Kidney (tissue), 22 donors: ENCODE measurements around the gene HTRA2. TPM values are rescaled to one million over a fixed set of nuclear protein-coding genes. Genes with fewer than 3 reads are reported as not detected.

Experiments used
- DNase-seq, 5 donors: peaks; one replicate each; pipeline ENCODE4 v3.0.0-alpha.2; 2013 to 2020
- FAIRE-seq: peaks from 2 replicates; lab custom pipeline; 2012; peaks lifted over from hg19 to GRCh38; lab: Jason Lieb, UNC
- H3K27ac ChIP-seq, 2 donors: one replicate each; pipeline ENCODE4 v1.7.0; 2013; ENCODE audit warnings: low read depth in 2 of 2, low read length in 2 of 2, inconsistent platforms in 1 of 2
- H3K27me3 ChIP-seq: one replicate; pipeline ENCODE4 v1.7.1; 2013; ENCODE audit warnings: low read length, inconsistent platforms; ENCODE audit not compliant: control insufficient read depth, insufficient read depth
- H3K36me3 ChIP-seq, 3 donors: one replicate each; pipeline versions ENCODE4 v1.7.0 to v1.7.1; 2013; ENCODE audit warnings: low read length in 3 of 3, control low read depth in 1 of 3, inconsistent platforms in 1 of 3; ENCODE audit not compliant: insufficient read depth in 3 of 3, control insufficient read depth in 2 of 3
- H3K4me1 ChIP-seq, 3 donors: one replicate each; pipeline versions ENCODE4 v1.7.0 to v1.7.1; 2013; ENCODE audit warnings: low read length in 3 of 3, inconsistent platforms in 1 of 3, low read depth in 1 of 3; ENCODE audit not compliant: control insufficient read depth in 2 of 3, insufficient read depth in 2 of 3
- H3K4me3 ChIP-seq, 3 donors: one replicate each; pipeline versions ENCODE4 v1.7.0 to v1.8.1; 2013; ENCODE audit warnings: low read length in 3 of 3, control low read depth in 1 of 3, inconsistent platforms in 1 of 3
- H3K9ac ChIP-seq, 3 donors: one replicate each; pipeline versions ENCODE4 v1.7.0 to v1.7.1; 2013; ENCODE audit warnings: low read length in 3 of 3, control low read depth in 1 of 3, inconsistent platforms in 1 of 3
- H3K9me3 ChIP-seq, 3 donors: one replicate each; pipeline versions ENCODE4 v1.7.0 to v1.7.1; 2013; ENCODE audit warnings: low read length in 3 of 3, control low read depth in 1 of 3, inconsistent platforms in 1 of 3; ENCODE audit not compliant: control insufficient read depth in 2 of 3, insufficient read depth in 1 of 3
- intact Hi-C: fragments of 100-400 bp; cut with DNase I; formaldehyde crosslinking; loops from one replicate; pipeline ENCODE4 v1.11.1; 2022
- long read RNA-seq, 10 donors: library from polyadenylated mRNA in 1 of 10; unstranded in 1 of 10; transcript quantifications; one replicate each; pipeline ENCODE4 v2.0.0 and lab custom pipeline, GENCODE V29; 2021 to 2026
- polyA plus RNA-seq: library from polyadenylated mRNA; stranded (reverse); fragments of 350-450 nt; fragmentation: Illumina TruSeq; extraction: RNeasy Lipid Tissue Mini Kit (QIAGEN cat#74804); gene quantifications from one replicate; pipeline ENCODE4 v1.2.3, GENCODE V29; 2014; ENCODE audit warnings: low read depth, low replicate concordance; ENCODE audit not compliant: insufficient read depth
- total RNA-seq: library from RNA; stranded (reverse); fragmentation: NEBNext Ultra II Directional; extraction: Animal tissue kit (Norgen Biotek cat#: 25700); gene quantifications from one replicate; pipeline ENCODE4 v1.2.1, GENCODE V29; 2021
- TF ChIP-seq, protein P1 (sequence below): IDR thresholded peaks from 3 replicates; pipeline ENCODE4 v1.5.1; 2012; ENCODE audit warnings: mild to moderate bottlenecking, moderate library complexity, borderline replicate concordance; ENCODE audit not compliant: insufficient read depth; ENCODE audit errors: extremely low read depth
- donor health status: control.
- donor health status: control.
- donor health status: control.
- donor health status: control.
- donor health status: control.
- donor health status: DM: yes; HTN: yes; CAD: no.
- donor health status: Normal renal cell carcinoma (clear cell type).

HTRA2 gene
- total RNA-seq, result 30.8 TPM
- polyA plus RNA-seq, result 44.2 TPM
- long read RNA-seq, donor 1, partial matches to known transcripts, result 8 of 12 reads
- long read RNA-seq, donor 1, other reads (novel, unspliced or antisense), result 0 of 12 reads
- long read RNA-seq, donor 2, transcript HTRA2-201 (8 exons, 2,370 nt), result major isoform, 14 of 104 reads
- long read RNA-seq, donor 2, partial matches to known transcripts, result 84 of 104 reads
- long read RNA-seq, donor 2, other reads (novel, unspliced or antisense), result 5 of 104 reads
- long read RNA-seq, donor 3, transcript HTRA2-201 (8 exons, 2,370 nt), result major isoform, 19 of 21 reads
- long read RNA-seq, donor 3, partial matches to known transcripts, result 0 of 21 reads
- long read RNA-seq, donor 3, other reads (novel, unspliced or antisense), result 0 of 21 reads
- long read RNA-seq, donor 4, transcript HTRA2-201 (8 exons, 2,370 nt), result major isoform, 10 of 11 reads
- long read RNA-seq, donor 4, partial matches to known transcripts, result 0 of 11 reads
- long read RNA-seq, donor 4, other reads (novel, unspliced or antisense), result 0 of 11 reads
- long read RNA-seq, donor 5, result 0 reads
- long read RNA-seq, donor 6, partial matches to known transcripts, result 0 of 3 reads
- long read RNA-seq, donor 6, other reads (novel, unspliced or antisense), result 0 of 3 reads
- long read RNA-seq, donor 7, transcript HTRA2-201 (8 exons, 2,370 nt), result major isoform, 23 of 37 reads
- long read RNA-seq, donor 7, partial matches to known transcripts, result 4 of 37 reads
- long read RNA-seq, donor 7, other reads (novel, unspliced or antisense), result 10 of 37 reads
- long read RNA-seq, donor 8, partial matches to known transcripts, result 0 of 7 reads
- long read RNA-seq, donor 8, other reads (novel, unspliced or antisense), result 0 of 7 reads
- long read RNA-seq, donor 9, transcript HTRA2-201 (8 exons, 2,370 nt), result major isoform, 5 of 5 reads
- long read RNA-seq, donor 9, partial matches to known transcripts, result 0 of 5 reads
- long read RNA-seq, donor 9, other reads (novel, unspliced or antisense), result 0 of 5 reads
- long read RNA-seq, donor 10, transcript HTRA2-201 (8 exons, 2,370 nt), result major isoform, 11 of 12 reads
- long read RNA-seq, donor 10, partial matches to known transcripts, result 0 of 12 reads
- long read RNA-seq, donor 10, other reads (novel, unspliced or antisense), result 0 of 12 reads

DNA sequence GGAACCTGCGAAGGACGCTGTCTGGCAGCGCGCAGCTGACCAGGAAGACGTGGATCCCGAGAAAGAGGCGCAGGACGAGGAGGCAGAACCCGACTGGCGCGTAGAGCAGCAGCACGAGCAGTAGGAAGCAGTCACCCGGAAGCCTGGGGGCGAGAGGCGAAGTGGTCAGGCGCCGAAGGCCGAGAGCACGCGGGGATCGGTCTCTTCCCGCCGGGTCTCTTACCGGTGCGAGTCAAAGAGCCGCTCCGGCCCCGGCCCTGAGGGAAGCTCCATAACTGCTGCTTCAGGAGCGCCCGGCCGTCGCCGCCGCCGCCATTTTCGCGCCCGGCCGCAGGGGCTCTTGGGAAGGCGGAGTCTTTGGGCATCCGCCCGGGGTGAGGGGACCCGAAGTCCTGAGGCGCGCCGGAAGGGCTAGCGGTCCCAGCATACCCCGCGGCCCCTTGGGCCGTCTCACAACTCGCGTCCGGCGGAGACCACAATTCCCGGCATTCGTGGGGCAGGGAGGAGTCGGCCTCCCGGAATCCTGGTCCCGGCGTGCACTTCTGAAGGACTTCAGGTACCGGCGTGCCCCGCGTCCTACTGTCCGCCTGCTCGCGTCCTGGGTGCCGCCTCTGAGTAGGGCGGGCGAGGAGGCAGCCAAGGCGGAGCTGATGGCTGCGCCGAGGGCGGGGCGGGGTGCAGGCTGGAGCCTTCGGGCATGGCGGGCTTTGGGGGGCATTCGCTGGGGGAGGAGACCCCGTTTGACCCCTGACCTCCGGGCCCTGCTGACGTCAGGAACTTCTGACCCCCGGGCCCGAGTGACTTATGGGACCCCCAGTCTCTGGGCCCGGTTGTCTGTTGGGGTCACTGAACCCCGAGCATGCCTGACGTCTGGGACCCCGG is at the start of gene HTRA2, which contains the start of gene AUP1:
HTRA2 (plus strand) TSS at position 577 of the 882 bp plus-strand sequence; CDS start at position 651, 74 bp downstream.
AUP1 (minus strand) TSS at position 350 of the 882 bp plus-strand sequence; CDS start at position 273, 77 bp downstream.
- intact Hi-C loops, result no loop called here
- DNase-seq (peak; percentile 99 to 100 (median 99)), FAIRE-seq (no peak)
- peaks cover 0 to 32% (median 19%) of the 10 kb centered on the region in 3 donors for H3K36me3 ChIP-seq
- H3K27ac ChIP-seq, result peak within 1 kb of the TSS; percentile 69 to 79
- peaks cover 4 to 16% (median 7%) of the 10 kb centered on the region in 3 donors for H3K4me1 ChIP-seq
- H3K9ac ChIP-seq, result peak within 1 kb of the TSS; percentile 71 to 84 (median 83)
- no peaks in the 10 kb centered on the region for H3K27me3 ChIP-seq
- no peaks in the 10 kb centered on the region for H3K9me3 ChIP-seq
- TF ChIP-seq, protein P1, sequence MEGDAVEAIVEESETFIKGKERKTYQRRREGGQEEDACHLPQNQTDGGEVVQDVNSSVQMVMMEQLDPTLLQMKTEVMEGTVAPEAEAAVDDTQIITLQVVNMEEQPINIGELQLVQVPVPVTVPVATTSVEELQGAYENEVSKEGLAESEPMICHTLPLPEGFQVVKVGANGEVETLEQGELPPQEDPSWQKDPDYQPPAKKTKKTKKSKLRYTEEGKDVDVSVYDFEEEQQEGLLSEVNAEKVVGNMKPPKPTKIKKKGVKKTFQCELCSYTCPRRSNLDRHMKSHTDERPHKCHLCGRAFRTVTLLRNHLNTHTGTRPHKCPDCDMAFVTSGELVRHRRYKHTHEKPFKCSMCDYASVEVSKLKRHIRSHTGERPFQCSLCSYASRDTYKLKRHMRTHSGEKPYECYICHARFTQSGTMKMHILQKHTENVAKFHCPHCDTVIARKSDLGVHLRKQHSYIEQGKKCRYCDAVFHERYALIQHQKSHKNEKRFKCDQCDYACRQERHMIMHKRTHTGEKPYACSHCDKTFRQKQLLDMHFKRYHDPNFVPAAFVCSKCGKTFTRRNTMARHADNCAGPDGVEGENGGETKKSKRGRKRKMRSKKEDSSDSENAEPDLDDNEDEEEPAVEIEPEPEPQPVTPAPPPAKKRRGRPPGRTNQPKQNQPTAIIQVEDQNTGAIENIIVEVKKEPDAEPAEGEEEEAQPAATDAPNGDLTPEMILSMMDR, result peak; percentile 1
- H3K4me3 ChIP-seq, result peak within 1 kb of the TSS; percentile 87 to 96 (median 91)

DNA sequence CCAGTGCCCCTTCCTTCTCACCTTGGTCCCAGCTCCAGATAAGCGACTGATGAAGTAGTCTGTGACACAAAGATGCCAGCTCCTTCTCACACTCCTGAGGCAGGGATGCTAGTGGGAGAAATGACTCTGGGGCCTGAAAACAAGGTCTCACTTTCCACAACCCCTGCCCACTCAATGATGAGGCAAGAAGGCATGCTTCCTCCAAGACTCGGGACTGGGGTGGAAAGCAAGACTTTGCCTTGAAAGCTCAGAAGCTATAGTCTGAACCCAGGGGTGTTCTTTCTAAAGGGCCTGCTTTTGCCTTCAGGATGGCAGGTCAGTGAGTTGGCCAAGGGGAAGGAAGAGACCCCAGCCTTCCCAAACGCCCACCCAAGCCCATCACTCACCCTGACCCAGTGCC is 48.3 kb upstream of the HTRA2 start:
- peaks cover 0 to 8% (median 3%) of the 10 kb centered on the region in 3 donors for H3K36me3 ChIP-seq
- H3K27me3 ChIP-seq, result no peaks in the 10 kb centered on the region
- TF ChIP-seq, protein P1, result no peak
- intact Hi-C loops, result no loop called here
- no peak for DNase-seq
- H3K4me1 ChIP-seq, result peaks cover 0 to 20% (median 6%) of the 10 kb centered on the region in 3 donors
- H3K27ac ChIP-seq, result no peak overlapping the region
- FAIRE-seq, result no peak
- peak overlapping the region in 2 of 3 donors; percentile 95 to 100 for H3K4me3 ChIP-seq
- no peaks in the 10 kb centered on the region for H3K9me3 ChIP-seq
- peak overlapping the region in 2 of 3 donors; percentile 68 to 80 for H3K9ac ChIP-seq
